Right lobe of liver (tissue), 6 donors: ENCODE results near the gene NEUROG2. TPM values are rescaled to one million over a fixed set of nuclear protein-coding genes. Genes with fewer than 3 reads are reported as not detected.

Experiments
- ATAC-seq, 4 donors: fragments of 200-7000 bp; cut with Tn5 transposase; one replicate each; pipeline ENCODE4 v1.9.1; 2020; ENCODE audit warnings: mild to moderate bottlenecking in 4 of 4, moderate library complexity in 4 of 4
- DNase-seq, 3 donors: peaks; one replicate each; pipeline ENCODE4 v3.0.0-alpha.2; 2020
- H3K27ac ChIP-seq, 3 donors: fragments of 200-600 bp; one replicate each; pipeline ENCODE4 v1.8.0; 2022
- H3K27me3 ChIP-seq, 2 donors: fragments of 200-600 bp; one replicate each; pipeline ENCODE4 v1.8.0; 2022
- H3K36me3 ChIP-seq, 4 donors: fragments of 200-600 bp; sonication (generic) in 1 of 4; one replicate each; pipeline versions ENCODE4 v1.5.1 to v1.8.0; 2017 to 2022; ENCODE audit warnings: control low read depth in 1 of 4
- H3K4me1 ChIP-seq, 4 donors: fragments of 200-600 bp; sonication (generic) in 1 of 4; one replicate each; pipeline versions ENCODE4 v1.5.1 to v1.8.0; 2017 to 2022; ENCODE audit warnings: control low read depth in 1 of 4
- H3K4me3 ChIP-seq, 3 donors: fragments of 200-600 bp; one replicate each; pipeline ENCODE4 v1.8.0; 2022
- H3K9me3 ChIP-seq, 4 donors: fragments of 200-600 bp; sonication (generic) in 1 of 4; one replicate each; pipeline versions ENCODE4 v1.5.1 to v1.8.0; 2017 to 2022; ENCODE audit warnings: control low read depth in 1 of 4
- CTCF ChIP-seq, 4 donors: fragments of 200-600 bp in 3 of 4; fragments of 450-650 bp in 1 of 4; IDR thresholded peaks; one replicate each; pipeline versions ENCODE4 v1.5.1 to v1.8.0; 2016 to 2022; ENCODE audit warnings: antibody characterized with exemption in 4 of 4, mild to moderate bottlenecking in 2 of 4
- POLR2A ChIP-seq: fragments of 450-650 bp; IDR thresholded peaks from one replicate; pipeline ENCODE4 v1.6.1; 2017; ENCODE audit warnings: antibody characterized with exemption, mild to moderate bottlenecking
- WGBS: methylation state at CpG from one replicate; pipeline ENCODE4 v1.1.6; 2018; ENCODE audit warnings: low coverage, low lambda C conversion rate; ENCODE audit not compliant: insufficient coverage; ENCODE audit errors: missing lambda C conversion rate; 5-methylcytosine and 5-hydroxymethylcytosine counted together
- intact Hi-C, 2 donors: fragments of 100-400 bp; cut with DNase I; formaldehyde crosslinking; loops; one replicate each; pipeline versions ENCODE4 v1.11.2 to v1.14.1; 2022
- total RNA-seq, 6 experiments: library from RNA; depleted of rRNA in 2 of 6; stranded (reverse); fragments of >200 nt in 2 of 6; fragmentation: NEBNext Ultra II Directional in 3 of 6; extraction: Animal tissue kit (Norgen Biotek cat#: 25700) in 3 of 6; gene quantifications; one replicate each; pipeline versions ENCODE4 v1.1.0 to v1.2.4, GENCODE V29; 2016 to 2023
- donor health status: DM: no; HTN: yes; CAD: no.
- donor health status: DM: no; HTN: no; CAD: no.
- donor health status: DM: no; HTN: no; CAD: no.
- donor health status: DM: no; HTN: yes; CAD: no.
- donor health status: DM: no; HTN: yes; CAD: no.

The NEUROG2 gene
- total RNA-seq, 6 experiments from 2014 or later: not detected

GRCh38 chr4:112513971-112514646 is 1.9 kb downstream of the NEUROG2 start:
- Histone ChIP-seq H3K9me3 (no peaks in the 10 kb centered on the region), H3K4me1 (peaks cover 0 to 35% (median 10%) of the 10 kb centered on the region in 4 donors), H3K27ac (no peak overlapping the region), H3K36me3 (no peaks in the 10 kb centered on the region), H3K27me3 (peaks cover 27 to 67% of the 10 kb centered on the region in 2 donors), H3K4me3 (no peak overlapping the region)
- no peak for TF ChIP-seq POLR2A
- TF ChIP-seq CTCF (IDR thresholded peaks at IDR 0.05): no peak
- intact Hi-C loops: no loop called here
- WGBS: 2% methylated on average over 15 of the region's 15 CpGs
- ATAC-seq: no peak
- DNase-seq: no peak

GRCh38 chr4:112511803-112512118 is 4.2 kb downstream of the NEUROG2 start:
- no peak overlapping the region for H3K4me3 ChIP-seq
- peaks cover 0 to 35% (median 10%) of the 10 kb centered on the region in 4 donors for H3K4me1 ChIP-seq
- H3K27me3 ChIP-seq: peaks cover 9 to 68% of the 10 kb centered on the region in 2 donors
- H3K27ac ChIP-seq: no peak overlapping the region
- ATAC-seq (no peak), DNase-seq (no peak)
- no peaks in the 10 kb centered on the region for H3K9me3 ChIP-seq
- WGBS: 46% methylated on average over 4 of the region's 4 CpGs
- H3K36me3 ChIP-seq: no peaks in the 10 kb centered on the region
- TF ChIP-seq POLR2A: no peak
- no peak for TF ChIP-seq CTCF (IDR thresholded peaks at IDR 0.05)
- intact Hi-C loops: no loop called here

GRCh38 chr4:112511093-112511802 is 4.7 kb downstream of the NEUROG2 start:
- 14% methylated on average over 37 of the region's 40 CpGs for WGBS
- Histone ChIP-seq H3K27me3 (peaks cover 6 to 63% of the 10 kb centered on the region in 2 donors), H3K4me3 (no peak overlapping the region), H3K9me3 (no peaks in the 10 kb centered on the region), H3K27ac (no peak overlapping the region), H3K4me1 (peaks cover 0 to 30% (median 8%) of the 10 kb centered on the region in 4 donors), H3K36me3 (no peaks in the 10 kb centered on the region)
- no peak for DNase-seq
- no peak for TF ChIP-seq CTCF (IDR thresholded peaks at IDR 0.05)
- TF ChIP-seq POLR2A: no peak
- ATAC-seq: no peak
- intact Hi-C loops: no loop called here

- intact Hi-C loops: no loop called here
- H3K4me1 ChIP-seq: peaks cover 0 to 24% (median 4%) of the 10 kb centered on the region in 4 donors
- no peak overlapping the region for H3K4me3 ChIP-seq
- DNase-seq (no peak), ATAC-seq (no peak)
- H3K9me3 ChIP-seq: no peaks in the 10 kb centered on the region
- no peaks in the 10 kb centered on the region for H3K36me3 ChIP-seq
- H3K27ac ChIP-seq: no peak overlapping the region
- TF ChIP-seq CTCF (IDR thresholded peaks at IDR 0.05) (no peak), POLR2A (no peak)
- 4% methylated on average over 22 of the region's 34 CpGs for WGBS
- H3K27me3 ChIP-seq: peaks cover 6 to 59% of the 10 kb centered on the region in 2 donors
Observed at GRCh38 chr4:112510291-112511092, 5.5 kb downstream of the NEUROG2 start.
